ENCODE measurements around the gene UBXN7.
"Not testable (repeated sequence)": the region's sequence is repeated elsewhere in the genome, so short reads cannot be mapped to it uniquely, and the experiment has no call there.

UBXN7 gene

DNA sequence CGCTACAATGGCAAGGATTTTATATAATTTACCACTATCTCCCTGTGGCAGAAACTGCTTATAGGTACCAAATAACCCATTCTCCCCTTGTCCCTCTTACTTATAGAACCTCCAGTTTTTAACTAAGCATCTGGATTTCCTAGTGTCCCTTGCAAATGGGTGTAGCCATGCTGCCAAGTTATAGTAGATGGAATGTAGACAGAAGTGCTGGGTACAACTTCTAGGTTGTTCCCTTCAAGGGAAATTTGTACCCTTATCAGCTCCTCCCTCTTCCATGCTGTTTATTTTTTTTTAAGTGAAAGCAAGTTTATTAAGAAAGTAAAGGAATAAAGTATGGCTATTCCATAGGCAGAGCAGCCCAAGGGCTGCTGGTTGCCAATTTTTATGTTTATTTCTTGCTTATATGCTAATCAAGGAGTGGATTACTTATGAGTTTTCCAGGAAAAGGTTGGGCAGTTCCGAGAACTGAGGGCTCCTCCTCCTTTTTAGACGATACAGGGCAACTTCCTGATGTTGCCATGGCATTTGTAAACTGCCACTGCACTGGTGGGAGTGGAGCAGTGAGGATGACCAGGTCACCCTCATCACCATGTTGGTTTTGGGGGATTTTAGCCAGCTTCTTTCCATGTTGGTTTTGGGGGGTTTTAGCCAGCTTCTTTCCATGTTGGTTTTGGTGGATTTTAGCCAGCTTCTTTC lies 53.9 kb downstream of the UBXN7 start:
- no peaks in the 10 kb centered on the region for H3K27me3 ChIP-seq
- H3K27ac ChIP-seq = no peak overlapping the region
- peaks cover 6 to 25% (median 20%) of the 10 kb centered on the region in 3 donors for H3K36me3 ChIP-seq
- no peaks in the 10 kb centered on the region for H3K9me3 ChIP-seq
- intact Hi-C loops (cut with DNase I; ENCODE audit: low total_unique reads) = no loop called here
- DNase-seq = no peak
- no peak overlapping the region for H3K4me3 ChIP-seq
- no peaks in the 10 kb centered on the region for H3K4me1 ChIP-seq
- TF ChIP-seq, protein P1, sequence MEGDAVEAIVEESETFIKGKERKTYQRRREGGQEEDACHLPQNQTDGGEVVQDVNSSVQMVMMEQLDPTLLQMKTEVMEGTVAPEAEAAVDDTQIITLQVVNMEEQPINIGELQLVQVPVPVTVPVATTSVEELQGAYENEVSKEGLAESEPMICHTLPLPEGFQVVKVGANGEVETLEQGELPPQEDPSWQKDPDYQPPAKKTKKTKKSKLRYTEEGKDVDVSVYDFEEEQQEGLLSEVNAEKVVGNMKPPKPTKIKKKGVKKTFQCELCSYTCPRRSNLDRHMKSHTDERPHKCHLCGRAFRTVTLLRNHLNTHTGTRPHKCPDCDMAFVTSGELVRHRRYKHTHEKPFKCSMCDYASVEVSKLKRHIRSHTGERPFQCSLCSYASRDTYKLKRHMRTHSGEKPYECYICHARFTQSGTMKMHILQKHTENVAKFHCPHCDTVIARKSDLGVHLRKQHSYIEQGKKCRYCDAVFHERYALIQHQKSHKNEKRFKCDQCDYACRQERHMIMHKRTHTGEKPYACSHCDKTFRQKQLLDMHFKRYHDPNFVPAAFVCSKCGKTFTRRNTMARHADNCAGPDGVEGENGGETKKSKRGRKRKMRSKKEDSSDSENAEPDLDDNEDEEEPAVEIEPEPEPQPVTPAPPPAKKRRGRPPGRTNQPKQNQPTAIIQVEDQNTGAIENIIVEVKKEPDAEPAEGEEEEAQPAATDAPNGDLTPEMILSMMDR (IDR thresholded peaks at IDR 0.05) = no peak

- H3K4me1 ChIP-seq = no peaks in the 10 kb centered on the region
- TF ChIP-seq, protein P1 (IDR thresholded peaks at IDR 0.05) = no peak
- peaks cover 6 to 25% (median 20%) of the 10 kb centered on the region in 3 donors for H3K36me3 ChIP-seq
- no peaks in the 10 kb centered on the region for H3K9me3 ChIP-seq
- DNase-seq = no peak
- intact Hi-C loops (cut with DNase I; ENCODE audit: low total_unique reads) = no loop called here
- H3K27ac ChIP-seq = no peak overlapping the region
- no peak overlapping the region for H3K4me3 ChIP-seq
- H3K27me3 ChIP-seq = no peaks in the 10 kb centered on the region
Observed at GRCh38 chr3:196377321-196377720, 54.9 kb downstream of the UBXN7 start.

- H3K27ac ChIP-seq = no peak overlapping the region
- intact Hi-C loops (cut with DNase I; ENCODE audit: low total_unique reads) = no loop called here
- no peaks in the 10 kb centered on the region for H3K9me3 ChIP-seq
- DNase-seq = no peak
- no peak overlapping the region for H3K4me3 ChIP-seq
- H3K27me3 ChIP-seq = no peaks in the 10 kb centered on the region
- H3K36me3 ChIP-seq = peaks cover 36 to 81% (median 44%) of the 10 kb centered on the region in 3 donors
- no peaks in the 10 kb centered on the region for H3K4me1 ChIP-seq
- TF ChIP-seq, protein P1 (IDR thresholded peaks at IDR 0.05) = no peak
Observed at GRCh38 chr3:196365736-196366135, 66.5 kb downstream of the UBXN7 start.

DNA sequence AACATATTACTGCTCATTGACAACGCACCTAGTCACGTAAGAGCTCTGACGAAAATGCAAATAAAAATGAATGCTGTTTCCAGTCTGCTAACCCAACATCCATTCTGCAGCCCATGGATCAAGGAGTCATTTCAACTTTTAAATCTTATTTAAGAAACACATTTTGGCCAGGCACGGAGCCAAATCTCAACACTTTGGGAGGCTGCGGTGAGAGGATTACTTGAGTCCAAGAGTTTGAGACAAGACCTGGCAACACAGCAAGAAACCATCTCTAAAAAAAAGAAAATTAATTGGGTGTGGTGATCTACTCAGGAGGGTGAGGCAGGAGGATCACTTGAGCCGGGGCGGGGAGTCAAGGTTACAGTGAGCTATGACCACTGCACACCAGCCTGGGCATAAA lies 71.6 kb downstream of the UBXN7 start:
- TF ChIP-seq, protein P1 (IDR thresholded peaks at IDR 0.05) = no peak
- DNase-seq = no peak
- Histone ChIP-seq H3K4me1 (no peaks in the 10 kb centered on the region), H3K27me3 (no peaks in the 10 kb centered on the region), H3K27ac (no peak overlapping the region), H3K9me3 (no peaks in the 10 kb centered on the region), H3K36me3 (peaks cover 66 to 86% (median 71%) of the 10 kb centered on the region in 3 donors), H3K4me3 (no peak overlapping the region)
- intact Hi-C loops (cut with DNase I; ENCODE audit: low total_unique reads) = no loop called here

DNA sequence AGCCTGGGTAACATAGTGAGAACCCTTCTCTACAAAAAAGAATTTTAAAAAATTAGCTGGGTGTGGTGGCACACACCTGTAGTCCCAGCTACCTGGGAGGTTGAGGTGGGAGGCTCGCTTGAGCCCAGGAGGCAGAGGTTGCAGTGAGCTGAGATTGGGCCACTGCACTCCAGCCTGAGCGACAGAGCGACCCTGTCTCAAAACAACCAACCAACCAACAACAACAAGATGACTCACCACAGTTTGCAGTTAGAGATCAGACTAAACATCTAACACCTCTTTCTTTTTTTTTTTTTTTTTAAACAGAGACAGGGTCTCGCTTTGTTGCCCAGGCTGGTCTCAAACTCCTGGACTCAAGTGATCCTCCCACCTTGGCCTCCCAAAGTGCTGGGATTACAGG lies 73.7 kb downstream of the UBXN7 start:
- DNase-seq; intact Hi-C loops (cut with DNase I; ENCODE audit: low total_unique reads): not testable (repeated sequence)
- H3K36me3 ChIP-seq = peaks cover 77 to 100% (median 80%) of the 10 kb centered on the region in 3 donors

DNA sequence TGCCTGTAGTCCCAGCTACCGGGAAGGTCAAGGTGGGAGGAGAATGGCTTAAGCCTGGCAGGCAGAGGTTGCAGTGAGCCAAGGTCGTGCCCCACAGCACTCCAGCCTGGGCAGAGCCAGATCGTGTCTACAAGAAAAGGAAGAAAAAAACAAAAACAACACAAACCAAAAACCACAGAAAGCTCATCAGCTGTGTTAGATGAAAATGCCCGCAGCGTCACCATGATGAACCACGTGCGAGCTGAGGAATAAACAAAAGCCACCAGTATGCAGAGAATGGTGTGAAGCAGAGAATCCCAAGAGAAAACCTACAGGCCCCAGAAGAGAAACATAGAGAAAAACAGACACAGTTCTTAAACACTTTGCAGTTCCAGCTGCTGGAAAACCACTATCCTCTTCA lies 74.3 kb downstream of the UBXN7 start:
- intact Hi-C loops (cut with DNase I; ENCODE audit: low total_unique reads) = no loop called here
- H3K36me3 ChIP-seq = peaks cover 73 to 98% (median 74%) of the 10 kb centered on the region in 3 donors
- no peaks in the 10 kb centered on the region for H3K4me1 ChIP-seq
- DNase-seq = no peak
- no peak overlapping the region for H3K4me3 ChIP-seq
- TF ChIP-seq, protein P1 (IDR thresholded peaks at IDR 0.05) = no peak
- no peaks in the 10 kb centered on the region for H3K9me3 ChIP-seq
- no peaks in the 10 kb centered on the region for H3K27me3 ChIP-seq
- no peak overlapping the region for H3K27ac ChIP-seq

More for the DNA sequence above, 73.7 kb downstream of the UBXN7 start:
- H3K4me3 ChIP-seq, H3K27ac ChIP-seq, H3K27me3 ChIP-seq, H3K4me1 ChIP-seq, H3K9me3 ChIP-seq: not testable (repeated sequence)

All from tibial artery (tissue), 4 donors.